Prostate gland (tissue), 2 donors: ENCODE data around the gene GABPB1. TPM values are rescaled to one million over a fixed set of nuclear protein-coding genes. Genes with fewer than 3 reads are reported as not detected.

ENCODE experiments used
- DNase-seq: peaks from one replicate; pipeline ENCODE4 v3.0.0-alpha.2; 2019; ENCODE audit warnings: low spot score
- H3K27ac ChIP-seq, 2 donors: fragments of 200-600 bp; sonication (generic); 2 replicates each; pipeline ENCODE4 v1.5.1; 2017 to 2019
- H3K27me3 ChIP-seq: fragments of 200-600 bp; sonication (generic); replicated peaks from 2 replicates; pipeline ENCODE4 v1.5.1; 2019; ENCODE audit not compliant: insufficient read depth
- H3K36me3 ChIP-seq, 2 donors: fragments of 200-600 bp; sonication (generic); 1 replicate in 1 of 2; 2 replicates in 1 of 2; pipeline versions ENCODE4 v1.5.1 to v1.8.1; 2017 to 2019
- H3K4me1 ChIP-seq: fragments of 200-600 bp; sonication (generic); replicated peaks from 2 replicates; pipeline ENCODE4 v1.5.1; 2019
- H3K4me3 ChIP-seq, 2 donors: fragments of 200-600 bp; sonication (generic); 2 replicates each; pipeline ENCODE4 v1.5.1; 2017 to 2019
- H3K9me3 ChIP-seq: fragments of 200-600 bp; sonication (generic); 2 replicates; pipeline ENCODE4 v1.5.1; 2017
- POLR2A ChIP-seq: fragments of 450-650 bp; IDR thresholded peaks from one replicate; pipeline ENCODE4 v1.6.1; 2016; ENCODE audit warnings: antibody characterized with exemption, mild to moderate bottlenecking
- POLR2AphosphoS5 ChIP-seq: sonication (generic); formaldehyde crosslinking; IDR thresholded peaks from one replicate; pipeline ENCODE4 v1.6.1; 2017; ENCODE audit warnings: antibody characterized with exemption
- whole genome bisulfite sequencing: methylation state at CpG from one replicate; pipeline ENCODE4 v1.1.5; 2018; 5-methylcytosine and 5-hydroxymethylcytosine counted together
- intact Hi-C: fragments of 100-400 bp; cut with DNase I; formaldehyde crosslinking; loops from one replicate; pipeline ENCODE4 v1.14.2; 2022
- total RNA-seq, 2 donors: library from RNA; depleted of rRNA; stranded (reverse); fragments of >200 nt; gene quantifications; one replicate each; pipeline ENCODE4 v1.1.0, GENCODE V29; 2016
- TF ChIP-seq, protein P1 (sequence below), 4 experiments: fragments of 200-600 bp in 2 of 4; fragments of 450-650 bp in 2 of 4; sonication (generic) in 2 of 4; IDR thresholded peaks; 1 replicate in 3 of 4; 2 replicates in 1 of 4; pipeline ENCODE4 v1.5.1; 2016 to 2019; ENCODE audit warnings: antibody characterized with exemption in 4 of 4, mild to moderate bottlenecking in 2 of 4, moderate library complexity in 2 of 4

The GABPB1 gene
- total RNA-seq, 2 donors from 2014 or later = 31.8 to 34.1 TPM

DNA sequence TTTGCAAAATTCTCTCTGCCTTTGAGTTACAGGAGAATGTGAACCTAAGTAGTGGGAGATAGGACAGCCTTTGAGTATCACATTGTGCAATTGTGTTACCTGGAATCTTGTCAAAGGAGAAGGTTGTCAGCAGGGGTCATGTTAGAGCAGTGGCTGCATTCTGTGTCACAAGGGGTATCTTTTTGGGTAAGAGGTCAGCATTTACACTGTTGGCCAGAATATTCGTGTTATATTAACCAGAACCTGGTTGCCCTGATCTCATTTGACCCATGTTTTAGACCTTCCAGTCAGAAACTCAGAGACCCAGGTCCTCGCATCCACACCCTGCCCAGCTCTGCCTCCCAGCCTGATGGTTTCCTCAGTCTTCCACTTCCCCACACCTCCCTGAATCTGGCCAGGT, 116.7 kb downstream of the GABPB1 start:
- no peak for DNase-seq
- Histone ChIP-seq H3K9me3 (no peaks in the 10 kb centered on the region), H3K36me3 (no peaks in the 10 kb centered on the region), H3K27ac (no peak overlapping the region), H3K27me3 (no peaks in the 10 kb centered on the region), H3K4me1 (no peaks in the 10 kb centered on the region), H3K4me3 (no peak overlapping the region)
- intact Hi-C loops = no loop called here
- WGBS = 96% methylated on average over 2 of the region's 2 CpGs
- TF ChIP-seq, protein P1, sequence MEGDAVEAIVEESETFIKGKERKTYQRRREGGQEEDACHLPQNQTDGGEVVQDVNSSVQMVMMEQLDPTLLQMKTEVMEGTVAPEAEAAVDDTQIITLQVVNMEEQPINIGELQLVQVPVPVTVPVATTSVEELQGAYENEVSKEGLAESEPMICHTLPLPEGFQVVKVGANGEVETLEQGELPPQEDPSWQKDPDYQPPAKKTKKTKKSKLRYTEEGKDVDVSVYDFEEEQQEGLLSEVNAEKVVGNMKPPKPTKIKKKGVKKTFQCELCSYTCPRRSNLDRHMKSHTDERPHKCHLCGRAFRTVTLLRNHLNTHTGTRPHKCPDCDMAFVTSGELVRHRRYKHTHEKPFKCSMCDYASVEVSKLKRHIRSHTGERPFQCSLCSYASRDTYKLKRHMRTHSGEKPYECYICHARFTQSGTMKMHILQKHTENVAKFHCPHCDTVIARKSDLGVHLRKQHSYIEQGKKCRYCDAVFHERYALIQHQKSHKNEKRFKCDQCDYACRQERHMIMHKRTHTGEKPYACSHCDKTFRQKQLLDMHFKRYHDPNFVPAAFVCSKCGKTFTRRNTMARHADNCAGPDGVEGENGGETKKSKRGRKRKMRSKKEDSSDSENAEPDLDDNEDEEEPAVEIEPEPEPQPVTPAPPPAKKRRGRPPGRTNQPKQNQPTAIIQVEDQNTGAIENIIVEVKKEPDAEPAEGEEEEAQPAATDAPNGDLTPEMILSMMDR (IDR thresholded peaks at IDR 0.05) = no peak
- TF ChIP-seq POLR2AphosphoS5 = no peak
- TF ChIP-seq POLR2A = no peak

DNA sequence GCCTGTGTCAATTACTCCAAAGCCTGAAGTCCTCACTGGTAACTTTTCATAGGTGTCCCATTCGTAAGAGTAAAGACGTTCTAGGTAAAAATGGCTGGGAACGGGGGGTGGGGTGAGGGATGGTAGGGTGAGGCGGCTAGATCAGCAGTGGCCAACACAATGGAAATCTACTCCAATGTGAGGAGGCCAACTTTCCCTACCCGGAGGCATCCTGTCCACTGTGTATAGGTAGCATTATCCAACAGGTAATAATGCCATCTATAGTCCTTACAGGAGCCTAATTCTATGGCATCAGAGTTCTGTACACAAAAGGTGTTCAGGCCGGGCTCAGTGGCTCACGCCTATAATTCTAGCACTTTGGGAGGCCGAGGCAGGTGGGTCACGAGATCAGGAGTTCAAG, 118.6 kb downstream of the GABPB1 start:
- no peaks in the 10 kb centered on the region for H3K27me3 ChIP-seq
- no peaks in the 10 kb centered on the region for H3K9me3 ChIP-seq
- no peaks in the 10 kb centered on the region for H3K4me1 ChIP-seq
- no peak for DNase-seq
- WGBS = 95% methylated on average over 9 of the region's 9 CpGs
- intact Hi-C loops = no loop called here
- H3K27ac ChIP-seq = no peak overlapping the region
- H3K36me3 ChIP-seq = no peaks in the 10 kb centered on the region
- H3K4me3 ChIP-seq = no peak overlapping the region
- TF ChIP-seq, protein P1 (IDR thresholded peaks at IDR 0.05) = no peak
- no peak for TF ChIP-seq POLR2AphosphoS5

DNA sequence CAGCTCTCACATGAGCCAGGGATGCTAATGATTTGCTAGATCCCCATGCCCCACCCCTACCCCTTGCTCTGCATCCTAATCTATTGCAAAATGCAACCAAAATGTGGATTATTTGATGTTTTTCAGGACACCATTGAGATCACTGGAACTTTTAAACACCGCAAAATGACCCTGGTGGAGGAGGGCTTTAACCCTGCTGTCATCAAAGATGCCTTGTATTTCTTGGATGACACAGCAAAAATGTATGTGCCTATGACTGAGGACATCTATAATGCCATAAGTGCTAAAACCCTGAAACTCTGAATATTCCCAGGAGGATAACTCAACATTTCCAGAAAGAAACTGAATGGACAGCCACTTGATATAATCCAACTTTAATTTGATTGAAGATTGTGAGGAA, 119.2 kb downstream of the GABPB1 start:
- DNase-seq = no peak
- no peak overlapping the region for H3K4me3 ChIP-seq

DNA sequence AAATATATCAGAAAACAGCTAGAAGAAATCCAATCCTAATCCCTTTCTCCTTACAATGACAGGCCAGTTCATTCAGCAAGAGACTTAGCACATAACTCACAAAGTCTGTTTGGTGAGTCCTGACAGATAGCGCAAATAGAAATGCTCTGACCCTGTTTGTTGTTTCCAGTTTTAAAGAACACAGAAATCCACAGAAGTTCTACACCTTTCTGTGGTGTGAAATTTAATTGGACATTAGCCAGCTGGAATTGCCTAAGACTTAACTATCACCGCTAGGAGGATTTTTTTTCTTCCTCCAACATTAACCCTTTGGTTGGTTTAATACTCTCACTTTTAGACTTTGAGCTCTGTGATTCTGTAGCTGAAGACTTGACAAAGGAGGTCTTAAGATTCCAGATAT, 120.2 kb downstream of the GABPB1 start:
- 47% methylated on average over 2 of the region's 2 CpGs for WGBS
- no peaks in the 10 kb centered on the region for H3K27me3 ChIP-seq
- intact Hi-C loops = no loop called here
- no peak for TF ChIP-seq POLR2AphosphoS5
- TF ChIP-seq POLR2A = no peak
- TF ChIP-seq, protein P1 (IDR thresholded peaks at IDR 0.05) = no peak
- H3K9me3 ChIP-seq = no peaks in the 10 kb centered on the region
- H3K36me3 ChIP-seq = no peaks in the 10 kb centered on the region
- H3K4me3 ChIP-seq = no peak overlapping the region
- H3K4me1 ChIP-seq = no peaks in the 10 kb centered on the region
- no peak for DNase-seq
- no peak overlapping the region for H3K27ac ChIP-seq

More for the DNA sequence above, 119.2 kb downstream of the GABPB1 start:
- no peaks in the 10 kb centered on the region for H3K27me3 ChIP-seq
- TF ChIP-seq POLR2AphosphoS5 (no peak), POLR2A (no peak)
- TF ChIP-seq, protein P1 (IDR thresholded peaks at IDR 0.05) = no peak
- no peaks in the 10 kb centered on the region for H3K36me3 ChIP-seq
- intact Hi-C loops = no loop called here
- 93% methylated on average over 1 of the region's 1 CpG for WGBS
- H3K9me3 ChIP-seq = no peaks in the 10 kb centered on the region
- H3K27ac ChIP-seq = no peak overlapping the region
- no peaks in the 10 kb centered on the region for H3K4me1 ChIP-seq

DNA sequence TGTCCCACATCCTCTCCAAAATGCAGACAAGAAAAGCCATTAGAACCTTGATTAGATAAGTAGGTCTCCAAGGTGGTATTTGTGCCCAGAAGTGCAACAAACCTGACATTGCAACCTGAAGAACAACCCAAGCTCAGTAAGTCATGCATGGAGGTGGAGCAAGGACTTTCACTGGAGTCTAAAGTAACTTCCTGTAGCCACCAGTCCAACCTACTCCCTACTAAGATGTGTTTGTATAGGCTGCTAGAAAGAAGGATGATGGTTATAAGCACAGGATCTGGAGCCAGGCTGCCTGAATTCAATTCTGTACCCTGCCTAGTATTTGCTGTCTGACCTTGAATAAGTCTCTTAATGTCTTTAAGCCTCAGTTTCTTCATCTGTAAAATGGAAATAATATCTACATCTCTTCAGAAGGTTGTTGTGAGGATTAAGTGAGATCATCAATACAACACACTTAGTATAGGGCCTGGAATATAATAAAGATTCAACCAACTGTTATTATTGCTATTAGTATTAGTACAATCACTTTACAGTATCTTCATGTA, 121.7 kb downstream of the GABPB1 start:
- intact Hi-C loops = no loop called here
- no peaks in the 10 kb centered on the region for H3K36me3 ChIP-seq
- H3K27me3 ChIP-seq = no peaks in the 10 kb centered on the region
- no peak for DNase-seq
- TF ChIP-seq POLR2A (no peak), POLR2AphosphoS5 (no peak)
- TF ChIP-seq, protein P1 (IDR thresholded peaks at IDR 0.05) = no peak
- H3K4me1 ChIP-seq = no peaks in the 10 kb centered on the region
- H3K9me3 ChIP-seq = no peaks in the 10 kb centered on the region
- H3K4me3 ChIP-seq = no peak overlapping the region
- no peak overlapping the region for H3K27ac ChIP-seq
